ENCODE data around the gene EXOC6.

The EXOC6 gene

DNA sequence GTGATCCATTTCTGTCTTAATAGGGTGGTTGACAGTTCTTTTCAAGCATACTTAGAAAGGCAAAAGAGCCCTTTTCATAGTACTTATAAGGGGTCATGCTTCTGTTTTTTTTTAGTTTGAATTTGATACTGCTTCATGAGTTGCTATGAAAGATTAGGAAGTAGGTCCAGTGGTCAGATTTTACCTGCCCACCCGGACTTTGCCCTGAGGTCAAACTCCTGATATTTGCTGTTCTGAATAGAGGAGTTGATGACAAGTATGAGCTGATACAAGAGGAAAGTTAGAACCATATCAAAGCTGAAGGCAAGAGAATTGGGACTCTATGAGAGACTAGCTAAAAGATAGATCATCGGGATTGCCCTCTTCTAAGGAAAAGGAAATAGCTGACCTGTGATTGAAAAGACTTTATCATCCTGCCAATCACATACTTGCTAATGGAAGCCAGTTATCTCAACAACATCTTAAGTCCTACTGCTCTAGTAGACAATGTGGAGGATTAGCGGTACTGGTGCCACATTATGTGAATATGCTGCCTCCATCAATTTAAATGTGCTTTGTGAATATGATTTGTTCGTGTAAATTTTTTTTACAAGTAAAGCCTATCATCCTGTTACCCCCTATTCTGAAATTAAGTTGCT is 174.8 kb downstream of the EXOC6 start:
- TF ChIP-seq, protein P1, sequence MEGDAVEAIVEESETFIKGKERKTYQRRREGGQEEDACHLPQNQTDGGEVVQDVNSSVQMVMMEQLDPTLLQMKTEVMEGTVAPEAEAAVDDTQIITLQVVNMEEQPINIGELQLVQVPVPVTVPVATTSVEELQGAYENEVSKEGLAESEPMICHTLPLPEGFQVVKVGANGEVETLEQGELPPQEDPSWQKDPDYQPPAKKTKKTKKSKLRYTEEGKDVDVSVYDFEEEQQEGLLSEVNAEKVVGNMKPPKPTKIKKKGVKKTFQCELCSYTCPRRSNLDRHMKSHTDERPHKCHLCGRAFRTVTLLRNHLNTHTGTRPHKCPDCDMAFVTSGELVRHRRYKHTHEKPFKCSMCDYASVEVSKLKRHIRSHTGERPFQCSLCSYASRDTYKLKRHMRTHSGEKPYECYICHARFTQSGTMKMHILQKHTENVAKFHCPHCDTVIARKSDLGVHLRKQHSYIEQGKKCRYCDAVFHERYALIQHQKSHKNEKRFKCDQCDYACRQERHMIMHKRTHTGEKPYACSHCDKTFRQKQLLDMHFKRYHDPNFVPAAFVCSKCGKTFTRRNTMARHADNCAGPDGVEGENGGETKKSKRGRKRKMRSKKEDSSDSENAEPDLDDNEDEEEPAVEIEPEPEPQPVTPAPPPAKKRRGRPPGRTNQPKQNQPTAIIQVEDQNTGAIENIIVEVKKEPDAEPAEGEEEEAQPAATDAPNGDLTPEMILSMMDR (IDR thresholded peaks at IDR 0.05; ENCODE audit: insufficient read depth, low read length, missing control alignments) = no peak
- DNase-seq (ENCODE audit: low read depth, low spot score) = no peak
- ChIA-PET POLR2A (no interaction called here), CTCF (interaction anchor here (0.9 to 3.1 kb wide), 5 partner anchors 11 to 58 kb away, joined by 3 to 7 read pairs (median 5); no protein-coding TSS in a partner anchor)
- H3K4me3 ChIP-seq (ENCODE audit: low read depth, low read length) = no peak overlapping the region

GRCh38 chr10:93026072-93026471 is 177.8 kb downstream of the EXOC6 start:
- TF ChIP-seq, protein P1 (IDR thresholded peaks at IDR 0.05; ENCODE audit: insufficient read depth, low read length, missing control alignments) = no peak
- no peak for DNase-seq (ENCODE audit: low read depth, low spot score)
- ChIA-PET CTCF (interaction anchor here (1.1 to 2.0 kb wide), 3 partner anchors 16 to 65 kb away, joined by 3 to 13 read pairs (median 3); no protein-coding TSS in a partner anchor), POLR2A (no interaction called here)
- no peak overlapping the region for H3K4me3 ChIP-seq (ENCODE audit: low read depth, low read length)

DNA sequence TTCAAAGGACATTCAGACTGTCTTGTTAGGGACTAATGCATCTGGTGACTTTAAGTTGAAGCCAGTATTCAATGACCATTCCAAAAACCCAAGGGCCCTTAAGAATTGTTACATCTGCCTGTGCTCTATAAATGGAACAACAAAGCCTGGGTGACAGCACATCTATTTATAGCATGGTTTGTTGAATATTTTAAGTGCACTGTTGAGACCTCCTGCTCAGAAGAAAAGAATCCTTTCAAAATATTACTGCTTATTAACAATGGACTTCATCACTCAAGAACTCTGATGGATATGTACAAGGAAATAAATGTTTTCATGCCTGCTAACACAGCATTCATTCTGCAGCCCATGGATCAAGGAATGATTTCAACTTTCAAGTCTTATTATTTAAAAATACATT is 179.2 kb downstream of the EXOC6 start:
- DNase-seq (ENCODE audit: low read depth, low spot score) = no peak
- ChIA-PET CTCF (interaction anchor here (0.5 to 0.9 kb wide), 2 partner anchors 17 to 62 kb away, joined by 3 to 4 read pairs; no protein-coding TSS in a partner anchor), POLR2A (no interaction called here)
- TF ChIP-seq, protein P1 (IDR thresholded peaks at IDR 0.05; ENCODE audit: insufficient read depth, low read length, missing control alignments) = no peak
- H3K4me3 ChIP-seq (ENCODE audit: low read depth, low read length) = no peak overlapping the region

- POLR2A ChIA-PET = no interaction called here
- DNase-seq (ENCODE audit: low read depth, low spot score) = no peak
- CTCF ChIA-PET = interaction anchor here (1.1 kb wide), 1 partner anchor 10 kb away, joined by 3 read pairs; no protein-coding TSS in a partner anchor
- TF ChIP-seq, protein P1 (IDR thresholded peaks at IDR 0.05; ENCODE audit: insufficient read depth, low read length, missing control alignments) = no peak
- no peak overlapping the region for H3K4me3 ChIP-seq (ENCODE audit: low read depth, low read length)
These were observed 180.6 kb downstream of the EXOC6 start for GRCh38 chr10:93028883-93029282.

- peak; percentile 59 for DNase-seq (ENCODE audit: low read depth, low spot score)
- POLR2A ChIA-PET = interaction anchor here (1.0 kb wide), 1 partner anchor 33 kb away, joined by 3 read pairs; no protein-coding TSS in a partner anchor
- H3K4me3 ChIP-seq (ENCODE audit: low read depth, low read length) = no peak overlapping the region
- CTCF ChIA-PET = interaction anchor here (1.1 to 19.0 kb wide), 3 partner anchors 10 to 480 kb away, joined by 5 to 336 read pairs (median 16); no protein-coding TSS in a partner anchor
- TF ChIP-seq, protein P1 (IDR thresholded peaks at IDR 0.05; ENCODE audit: insufficient read depth, low read length, missing control alignments) = no peak
These were observed 182.1 kb downstream of the EXOC6 start for GRCh38 chr10:93030409-93030808.

DNA sequence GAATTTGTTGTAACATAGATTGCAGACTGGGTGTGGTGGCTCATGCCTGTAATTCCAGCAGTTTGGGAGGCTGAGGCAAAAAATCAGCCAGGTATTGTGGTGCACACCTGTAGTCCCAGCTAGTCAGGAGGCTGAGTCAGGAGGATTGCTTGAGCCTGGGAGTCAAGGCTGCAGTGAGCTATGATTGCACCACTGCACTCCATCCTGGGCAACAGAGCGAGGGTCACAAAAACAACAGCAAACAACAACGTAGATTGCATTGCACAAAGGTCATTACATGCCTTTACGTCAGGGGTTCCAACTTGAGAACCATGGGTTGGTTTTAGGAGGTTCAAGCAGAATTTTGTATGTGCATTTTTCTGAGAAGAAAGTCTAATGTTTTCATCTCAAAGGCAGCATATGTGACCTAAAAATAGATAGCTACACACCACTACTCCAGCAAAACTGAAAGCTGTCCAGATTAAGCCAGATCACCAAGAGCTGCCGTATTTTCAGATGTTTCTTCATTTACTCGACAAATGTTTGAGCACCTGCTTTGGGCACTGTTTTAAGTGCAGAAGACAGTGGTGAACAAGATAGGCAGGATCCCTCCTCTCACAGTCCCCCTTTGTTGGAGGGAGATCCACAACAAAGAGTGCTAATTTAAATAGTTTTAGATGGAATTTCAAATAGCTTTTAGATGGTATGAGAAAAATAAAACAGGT is 183.9 kb downstream of the EXOC6 start:
- ChIA-PET POLR2A (no interaction called here), CTCF (interaction anchor here (3.2 to 19.0 kb wide), 2 partner anchors 8 to 27 kb away, joined by 16 to 336 read pairs; no protein-coding TSS in a partner anchor)
- TF ChIP-seq, protein P1 (IDR thresholded peaks at IDR 0.05; ENCODE audit: insufficient read depth, low read length, missing control alignments) = no peak
- DNase-seq (ENCODE audit: low read depth, low spot score) = no peak
- no peak overlapping the region for H3K4me3 ChIP-seq (ENCODE audit: low read depth, low read length)

Data from AG04449 (cell line).